C4-2B (cell line): ENCODE measurements around the gene GPS1.

Experiments used
- CTCF ChIP-seq: fragments of 450-650 bp; conservative IDR thresholded peaks from 2 replicates; pipeline ENCODE4 v1.5.1; 2017; ENCODE audit warnings: mild to moderate bottlenecking
- ZFX ChIP-seq: fragments of 450-650 bp; IDR thresholded peaks from 2 replicates; pipeline ENCODE4 v1.6.1; 2017

- no peak for TF ChIP-seq CTCF
- no peak for TF ChIP-seq ZFX
Observed at GRCh38 chr17:82006468-82007227, 45.0 kb upstream of the GPS1 start.
